Measurements from ENCODE around the gene EAF1.

- TF ChIP-seq HDGF (IDR thresholded peaks at IDR 0.05; ENCODE audit: borderline replicate concordance), result no peak
- no peak for TF ChIP-seq ARNT (IDR thresholded peaks at IDR 0.05)
- TF ChIP-seq NFRKB (IDR thresholded peaks at IDR 0.05), result no peak
- no peak for TF ChIP-seq BHLHE40 (IDR thresholded peaks at IDR 0.05; ENCODE audit: borderline replicate concordance)
- TF ChIP-seq SUZ12 (IDR thresholded peaks at IDR 0.05), result no peak
- TF ChIP-seq LEF1 (IDR thresholded peaks at IDR 0.05; ENCODE audit: borderline replicate concordance), result no peak
- no peak for TF ChIP-seq L3MBTL2 (conservative IDR thresholded peaks at IDR 0.05)
Observed at GRCh38 chr3:15385901-15386653, 41.3 kb upstream of the EAF1 start.

Data from HEK293T (cell line).